ENCODE results near the gene ATG2A.

ATG2A gene

DNA sequence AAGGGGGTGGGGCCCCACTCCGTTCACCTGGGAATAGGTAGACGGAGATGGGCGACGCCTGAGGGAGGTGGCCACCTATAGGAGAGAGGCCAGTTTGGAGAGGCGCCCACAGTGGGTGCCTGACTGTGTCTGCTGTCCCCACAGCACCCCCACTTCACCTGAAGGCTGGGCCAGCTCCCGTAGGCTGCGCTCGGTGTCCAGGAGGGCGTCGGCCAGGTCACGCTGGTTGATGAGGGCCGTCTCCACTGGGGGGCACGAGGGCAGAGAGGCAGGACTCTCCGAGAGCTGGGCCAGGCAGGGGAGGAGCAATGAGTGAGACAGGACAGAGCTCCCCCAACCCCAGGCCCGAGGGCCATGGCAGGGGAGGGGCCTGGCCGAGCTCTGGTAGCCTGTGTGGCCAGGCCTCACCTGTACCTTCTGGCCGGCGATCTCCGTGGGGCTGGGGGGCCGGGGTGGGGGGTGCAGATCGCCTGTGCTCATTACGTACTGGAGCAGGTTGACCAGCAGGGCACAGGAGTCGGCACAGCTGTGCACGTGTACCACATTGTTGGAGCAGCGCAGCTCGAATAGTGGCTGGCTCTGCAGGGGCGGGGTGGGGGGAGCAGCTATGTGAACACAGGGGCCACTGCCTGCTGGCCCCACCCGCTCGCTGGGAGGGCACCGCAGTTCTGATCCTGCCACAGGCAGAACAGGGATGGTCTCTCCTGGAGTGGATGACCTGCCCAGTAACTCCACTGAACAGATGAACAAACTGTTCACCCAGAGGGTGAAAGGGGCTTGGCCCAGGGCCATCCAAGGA is 14.7 kb downstream of the ATG2A start:
- no peak for DNase-seq
- no peak for ATAC-seq

DNA sequence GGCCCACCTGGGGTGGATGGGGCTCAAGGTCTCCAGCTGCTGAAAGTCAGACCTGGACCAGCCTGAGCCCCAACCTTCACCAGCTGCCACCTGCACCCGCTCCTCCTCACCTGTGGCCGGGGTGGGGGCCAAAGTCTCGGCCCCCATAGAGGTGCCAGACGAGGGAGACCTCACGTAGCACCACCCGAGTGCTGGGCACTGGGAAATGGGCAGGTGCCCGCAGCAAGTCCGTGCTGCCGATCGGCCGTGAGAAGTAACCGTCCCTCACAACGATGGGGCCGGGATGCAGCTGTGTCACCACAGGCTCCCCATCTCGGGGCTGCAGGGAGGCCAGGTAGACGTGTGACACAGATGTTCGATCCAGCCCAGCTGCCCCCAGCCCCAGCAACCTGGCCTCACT is 16.2 kb downstream of the ATG2A start:
- ATAC-seq, result no peak

DNA sequence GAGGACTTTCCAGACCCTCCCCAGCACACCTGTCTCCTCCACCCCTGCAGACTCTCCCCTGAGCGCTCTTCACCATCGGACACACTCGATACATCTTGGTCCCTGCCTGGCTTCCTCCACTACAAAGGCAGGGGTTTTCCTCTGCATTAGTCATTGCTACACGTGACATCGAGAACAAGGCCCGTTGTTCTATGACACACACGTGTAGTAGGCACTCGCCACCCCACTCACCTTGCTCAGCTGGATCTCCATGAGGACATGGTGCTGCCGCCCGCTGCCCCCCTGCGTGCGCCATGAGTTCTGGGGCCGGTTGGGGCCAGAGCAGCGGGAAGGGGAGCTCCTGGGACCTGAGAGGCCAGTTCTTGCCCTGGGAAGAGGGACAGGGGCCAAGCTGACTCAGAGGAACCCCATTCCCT is 16.7 kb downstream of the ATG2A start:
- ATAC-seq (peak; percentile 97), DNase-seq (peak; percentile 62)

More for the DNA sequence above, 16.2 kb downstream of the ATG2A start:
- DNase-seq, result no peak

DNA sequence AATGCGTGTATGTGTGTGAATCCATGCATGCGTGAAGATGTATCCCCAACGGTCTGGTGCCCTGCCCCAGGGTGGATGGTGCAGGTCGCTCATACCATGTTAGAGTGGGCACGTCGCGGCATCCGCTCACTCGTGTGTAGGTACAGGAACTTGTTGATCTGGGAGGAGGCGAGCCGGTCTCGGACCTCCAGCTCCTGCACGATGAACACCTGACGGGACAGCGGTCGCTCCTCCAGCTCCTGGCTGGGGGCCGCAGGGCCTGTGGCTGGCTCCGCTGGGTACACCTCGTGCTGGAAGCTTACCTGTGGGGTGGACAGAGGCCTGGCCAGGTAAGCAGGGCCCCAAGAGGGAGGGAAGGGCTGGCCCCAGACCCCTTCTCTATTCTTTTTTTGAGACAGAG is 18.5 kb downstream of the ATG2A start:
- ATAC-seq (no peak), DNase-seq (no peak)

DNA sequence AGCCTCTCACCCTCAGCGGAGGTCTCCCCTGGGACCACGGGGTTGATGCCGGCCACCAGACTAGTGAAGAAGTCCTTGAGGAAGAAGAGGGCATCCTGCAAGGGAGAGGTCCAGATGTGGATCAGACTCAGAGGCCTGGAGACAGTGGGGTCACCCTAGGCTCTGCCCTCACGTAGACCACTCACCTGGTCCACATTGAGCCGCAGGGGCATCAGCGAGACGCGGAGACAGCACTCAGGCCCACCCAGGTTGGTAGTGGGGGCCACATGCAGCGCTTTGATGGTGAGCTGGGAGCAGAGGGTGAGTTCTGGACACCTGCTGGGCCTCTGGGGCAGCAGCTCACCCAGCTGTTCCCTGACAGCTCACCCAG is 18.9 kb downstream of the ATG2A start:
- ATAC-seq (no peak), DNase-seq (no peak)

DNA sequence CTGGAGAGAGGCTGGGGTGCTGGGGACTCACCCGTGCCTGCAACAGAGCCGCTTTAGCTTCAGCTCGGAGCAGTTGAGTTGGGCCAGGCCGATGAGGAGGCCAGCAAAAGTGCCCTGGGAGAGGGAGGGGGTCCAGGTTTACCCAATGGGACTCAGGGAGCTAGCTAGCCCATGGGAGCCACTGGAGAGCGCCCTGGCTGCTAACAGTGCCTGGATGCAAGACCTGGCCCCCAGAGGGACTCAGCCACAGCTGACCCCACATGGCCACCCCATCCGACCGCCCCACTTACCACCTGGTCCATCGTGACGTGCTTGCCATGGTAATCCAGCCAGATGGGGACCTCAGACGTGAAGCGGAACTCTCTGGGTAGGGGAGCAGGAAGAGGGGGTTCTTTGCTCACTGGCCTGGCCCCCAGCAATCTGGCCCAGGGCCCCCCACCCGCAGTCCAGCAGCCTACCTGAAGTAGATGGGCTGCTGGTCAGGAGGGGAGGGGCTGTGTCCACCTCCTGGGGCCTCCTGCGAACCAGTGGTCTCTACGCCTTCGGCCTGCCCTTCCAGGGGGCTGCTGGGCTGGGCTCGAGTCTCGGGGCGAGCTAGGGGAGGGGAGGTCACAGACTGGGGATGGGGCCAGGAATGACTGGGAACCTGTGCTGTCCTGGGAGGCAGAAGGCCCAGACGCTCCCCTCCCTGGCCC is 19.5 kb downstream of the ATG2A start:
- ATAC-seq, result no peak
- no peak for DNase-seq

DNA sequence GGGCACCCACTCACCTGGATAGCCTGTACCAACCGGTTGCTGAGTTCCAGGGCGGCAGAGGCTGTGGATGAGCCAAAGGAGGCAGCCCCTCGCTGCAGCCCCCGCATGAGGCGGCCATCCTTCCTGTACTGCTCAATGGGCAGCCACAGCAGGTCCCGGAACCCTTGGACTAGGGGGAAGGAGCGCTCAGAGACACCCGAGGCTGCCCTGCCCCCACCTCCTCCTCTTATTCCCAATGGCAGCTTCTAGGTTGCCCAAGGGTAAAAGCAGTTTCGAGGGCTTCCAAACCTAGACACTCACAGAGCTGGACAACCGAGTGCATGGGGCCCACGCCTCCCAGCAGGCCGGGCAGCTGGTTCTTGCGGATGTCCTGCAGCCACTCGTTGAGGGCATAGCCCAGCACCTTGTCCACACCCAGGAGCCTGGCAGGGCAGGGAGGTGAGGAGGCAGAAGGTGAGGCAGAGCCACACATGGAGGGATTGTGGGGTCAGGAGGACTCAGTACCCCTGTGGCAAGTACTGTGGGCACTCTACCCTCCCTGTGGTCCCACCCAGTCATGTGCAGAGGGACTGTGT is 20.5 kb downstream of the ATG2A start:
- no peak for DNase-seq
- ATAC-seq, result no peak

DNA sequence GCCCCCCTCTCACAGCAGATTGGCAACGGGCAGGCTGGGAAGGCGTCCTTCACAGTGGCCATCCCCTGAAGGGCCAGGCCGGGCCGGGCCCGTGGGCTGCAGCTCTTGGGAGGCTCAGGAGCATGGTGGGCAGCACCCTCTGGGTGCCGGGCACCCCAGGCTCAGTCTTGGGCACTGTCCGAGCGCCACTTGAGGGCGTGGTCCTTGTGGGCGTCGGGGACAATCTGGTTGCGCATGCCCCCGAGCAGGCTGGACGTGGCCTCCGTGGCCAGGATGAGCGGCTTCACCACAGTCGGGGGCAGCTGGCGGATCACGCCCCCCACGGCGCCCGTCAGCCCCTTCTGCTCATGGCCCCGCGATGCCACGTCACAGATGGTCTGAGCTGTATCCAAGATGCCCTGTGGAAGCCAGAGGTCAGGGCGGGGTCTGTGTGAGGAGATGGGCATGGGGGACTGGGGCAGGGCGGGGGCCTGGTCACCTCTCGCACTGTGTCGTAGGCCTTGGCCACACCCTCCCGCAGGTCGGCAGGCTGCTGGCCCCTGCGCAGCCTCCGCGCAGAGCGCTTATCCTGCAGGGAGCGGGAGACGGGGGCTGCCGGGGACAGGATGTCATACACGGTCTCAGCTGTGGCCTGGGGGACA is 22.1 kb downstream of the ATG2A start:
- ATAC-seq (no peak), DNase-seq (no peak)

DNA sequence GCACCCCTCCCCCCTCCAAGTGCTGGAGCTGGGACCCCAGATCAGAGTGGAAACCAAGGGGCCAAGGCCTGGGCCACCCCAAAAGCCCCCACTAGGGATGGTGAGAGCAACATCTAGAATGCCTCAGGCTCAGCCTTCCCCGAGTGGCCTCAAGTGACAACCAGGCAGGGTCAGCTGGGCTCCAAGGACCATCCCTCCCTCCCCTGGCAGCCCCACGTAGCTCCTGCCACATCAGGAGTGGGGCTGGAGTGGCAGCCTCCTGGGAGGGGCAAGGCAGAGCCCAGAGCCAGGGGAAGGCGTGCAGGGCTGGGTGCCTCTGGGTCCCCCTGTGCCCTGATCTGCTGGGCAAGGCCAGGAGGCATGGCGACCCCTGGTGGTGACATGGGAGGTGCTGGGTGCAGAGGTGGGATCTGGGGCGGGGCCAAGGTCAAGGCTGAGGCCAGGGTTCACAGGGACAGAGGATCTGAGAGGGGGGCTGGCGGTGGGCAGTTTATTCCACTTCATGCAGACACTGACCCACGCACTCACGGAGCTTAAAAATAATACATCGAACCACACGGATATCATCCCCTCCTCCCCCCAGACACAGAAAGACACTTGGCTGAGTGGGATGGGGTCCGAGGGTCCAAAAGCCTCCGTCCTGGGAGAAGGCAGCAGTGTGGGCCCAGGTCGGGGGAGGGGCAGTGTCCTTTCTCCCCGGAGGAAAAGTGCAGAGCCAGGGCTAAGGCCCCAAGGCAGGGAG is 22.8 kb downstream of the ATG2A start:
- peak; percentile 94 for ATAC-seq
- DNase-seq, result peak; percentile 98

DNA sequence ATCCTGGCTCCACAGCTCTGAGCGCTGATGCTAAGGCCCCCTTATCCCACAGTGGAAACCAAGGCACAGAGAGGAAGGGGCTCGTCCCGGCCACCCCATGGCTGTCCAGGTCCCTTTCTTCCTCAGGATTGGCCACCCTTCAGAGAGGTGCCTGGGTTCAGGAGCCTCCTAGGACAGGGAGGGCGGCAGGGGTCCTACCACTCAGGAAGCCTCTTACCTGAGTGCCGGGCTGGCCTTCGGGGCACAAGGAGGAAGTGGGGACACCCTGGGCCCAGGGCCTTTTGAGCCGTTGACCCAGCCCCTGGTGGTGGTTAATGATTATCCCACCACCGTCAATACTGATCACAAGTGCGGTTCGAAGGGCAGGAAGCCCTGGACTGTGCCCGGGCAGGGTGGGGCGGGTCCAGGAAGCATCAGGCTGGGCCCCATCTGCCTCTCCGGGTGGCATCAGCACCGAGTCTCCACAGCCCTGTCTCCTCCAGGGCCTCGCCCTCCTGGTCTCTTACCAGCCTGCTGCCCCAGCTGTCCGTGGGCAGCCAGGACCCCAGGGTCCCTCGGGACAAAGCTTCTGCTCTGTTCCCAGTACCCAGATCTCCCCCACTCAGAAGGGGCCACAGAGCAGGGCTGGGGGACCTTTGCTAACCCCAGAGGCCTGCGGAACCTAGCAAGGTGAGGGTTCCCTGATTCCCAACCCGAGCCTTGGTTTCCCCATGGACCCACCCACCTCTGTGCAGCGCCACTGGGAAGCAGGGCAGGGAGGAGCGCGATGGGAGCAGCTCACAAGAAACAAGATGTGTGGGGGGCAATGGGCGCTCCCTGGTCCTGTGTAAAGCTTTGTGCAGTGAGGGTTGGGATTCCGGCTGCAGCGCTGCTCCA is 23.6 kb downstream of the ATG2A start:
- no peak for DNase-seq
- no peak for ATAC-seq

DNA sequence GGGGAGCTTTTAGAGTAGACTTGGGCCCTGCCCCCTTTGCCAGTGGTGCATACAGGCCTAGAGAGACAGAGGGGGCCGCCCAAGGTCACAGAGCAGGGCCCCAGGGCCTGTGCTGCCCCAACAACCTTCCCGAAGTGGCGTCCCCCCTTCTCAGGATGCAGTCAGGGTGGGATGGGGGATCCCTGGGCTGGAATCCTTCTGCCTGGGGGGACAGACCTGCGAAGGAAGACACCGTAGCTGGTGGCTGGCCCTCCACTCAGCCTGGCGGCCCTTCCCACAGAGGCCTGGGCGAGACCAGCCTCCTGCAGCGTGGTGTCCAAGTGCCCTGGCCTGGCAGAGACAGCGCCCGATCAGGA is 24.2 kb downstream of the ATG2A start:
- DNase-seq (no peak), ATAC-seq (no peak)

DNA sequence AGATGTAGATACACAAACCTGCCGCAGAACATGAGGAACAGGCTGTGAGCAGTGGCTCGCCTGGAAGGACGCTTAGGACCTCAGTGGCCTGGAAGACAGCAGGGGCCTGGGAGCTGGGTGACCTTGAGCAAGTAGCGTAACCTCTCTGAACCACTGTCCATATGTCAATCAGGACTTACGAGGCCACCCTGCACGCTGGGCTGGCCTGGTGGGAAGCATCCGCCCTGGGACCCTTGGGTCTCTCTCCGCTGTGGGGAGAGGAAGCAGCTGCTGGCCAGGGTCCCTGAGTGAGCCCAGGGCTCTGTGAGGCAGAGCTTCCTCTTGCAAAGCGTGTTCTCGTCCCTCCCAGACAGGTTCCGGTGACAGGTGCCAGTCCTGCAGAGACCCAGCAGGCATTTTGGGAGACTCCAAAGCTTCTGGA is 24.6 kb downstream of the ATG2A start:
- DNase-seq (no peak), ATAC-seq (no peak)

DNA sequence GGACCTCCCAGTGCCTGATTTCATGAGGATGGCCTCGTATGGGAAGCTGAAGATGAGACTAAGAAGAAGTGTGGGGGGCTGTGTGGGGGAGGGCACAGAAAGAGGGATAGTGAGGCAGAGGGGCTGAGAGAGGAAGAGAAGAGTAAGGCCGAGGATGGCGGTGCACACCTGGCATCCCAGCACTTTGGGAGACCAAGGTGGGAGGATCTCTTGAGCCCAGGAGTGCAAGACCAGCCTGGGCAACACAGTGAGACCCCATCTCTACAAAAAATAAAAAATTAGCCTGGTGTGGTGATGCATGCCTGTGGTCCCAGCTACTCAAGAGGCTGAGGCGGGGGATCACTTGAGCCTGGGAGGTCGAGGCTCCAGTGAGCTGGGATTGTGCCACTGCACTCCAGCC is 25.1 kb downstream of the ATG2A start:
- DNase-seq (no peak), ATAC-seq (no peak)

DNA sequence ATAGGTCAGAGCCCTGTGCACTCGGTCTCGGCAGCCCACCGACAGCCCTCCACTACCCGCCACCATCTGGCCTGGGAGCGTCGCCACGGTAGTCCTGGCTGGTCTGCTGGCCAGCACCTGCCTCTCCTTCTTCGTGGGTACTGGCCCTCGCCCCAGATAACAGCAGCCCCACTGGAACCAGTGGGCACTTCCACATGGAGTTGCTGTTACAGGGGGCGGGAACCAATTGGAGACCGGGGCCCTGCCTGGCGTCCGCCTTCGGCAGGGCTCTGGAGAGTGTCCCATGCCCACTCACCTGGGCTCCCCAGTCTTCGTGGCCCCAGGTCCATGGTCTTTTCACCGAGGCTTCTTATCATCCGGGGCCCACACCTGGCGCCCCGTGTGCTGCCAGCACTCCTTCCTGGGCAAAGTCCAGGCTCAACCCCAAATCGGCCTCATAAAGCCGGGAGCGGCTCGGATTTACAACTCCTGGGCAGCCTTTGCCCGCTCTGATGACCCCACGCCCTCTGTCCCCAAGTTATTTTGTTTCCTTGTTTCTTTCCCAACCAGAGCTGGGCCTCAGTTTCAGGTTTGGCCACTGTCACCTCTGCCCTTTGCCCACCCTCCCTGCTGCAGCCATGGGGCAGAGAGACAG is 25.7 kb downstream of the ATG2A start:
- no peak for ATAC-seq
- DNase-seq, result no peak

DNA sequence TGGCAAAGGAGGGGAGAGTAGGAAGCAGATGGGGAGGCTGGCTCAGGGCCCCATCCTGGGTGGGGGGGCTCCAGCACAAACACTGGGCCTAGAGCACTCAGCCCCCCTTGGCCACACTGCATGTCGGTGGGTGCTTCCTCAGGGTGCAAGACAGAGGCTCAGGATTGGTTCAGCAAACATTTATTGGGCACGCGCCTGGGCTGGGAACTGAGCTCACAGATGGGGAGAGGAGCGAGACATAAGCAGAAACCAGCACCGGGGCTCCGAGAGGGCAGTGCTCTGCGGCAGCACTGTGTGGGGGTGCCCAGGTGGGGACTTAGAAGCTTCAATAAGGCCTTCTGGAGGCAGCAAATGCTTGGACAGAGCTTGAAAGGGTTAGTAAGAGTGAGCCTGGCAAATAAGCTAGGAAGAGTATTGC is 26.5 kb downstream of the ATG2A start:
- no peak for DNase-seq
- no peak for ATAC-seq

DNA sequence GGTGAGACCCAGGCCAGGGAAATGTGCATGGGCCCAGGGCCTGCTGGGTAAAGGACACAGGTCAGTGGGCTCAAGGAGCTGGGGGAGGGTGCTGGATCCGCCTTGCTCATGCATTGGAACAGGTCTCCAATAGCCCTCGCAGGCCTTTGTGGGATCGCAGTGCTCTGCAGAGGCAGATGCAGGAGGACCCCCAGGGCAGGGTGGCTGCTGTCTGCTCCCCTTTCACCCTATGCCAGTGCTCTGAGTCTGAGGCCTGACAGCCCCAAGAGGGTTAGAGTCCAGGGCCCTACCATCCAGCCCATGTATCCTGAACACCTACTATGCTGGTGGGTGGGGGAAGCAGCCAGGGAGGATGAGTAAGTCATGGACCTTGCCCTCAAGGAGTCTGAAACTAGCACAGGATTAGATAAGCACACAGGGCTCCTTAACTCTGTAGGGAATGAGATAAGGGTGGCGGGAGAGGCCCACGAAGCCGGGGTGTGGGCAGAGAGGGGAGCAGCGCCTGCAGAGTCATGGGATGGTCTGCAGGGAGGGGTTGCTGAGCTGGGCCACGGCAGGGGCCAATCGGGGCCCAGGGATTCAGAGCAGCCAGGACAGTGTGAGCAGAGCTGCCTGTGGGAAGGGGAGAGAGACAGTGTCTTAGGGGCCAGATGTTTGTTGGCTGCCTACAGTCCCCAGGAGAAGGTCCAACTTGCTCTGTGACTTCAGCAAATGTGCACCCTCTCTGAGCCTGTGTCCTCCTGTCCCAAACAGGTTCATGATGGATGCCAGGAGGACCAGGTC is 28.1 kb downstream of the ATG2A start:
- no peak for DNase-seq
- ATAC-seq, result no peak

DNA sequence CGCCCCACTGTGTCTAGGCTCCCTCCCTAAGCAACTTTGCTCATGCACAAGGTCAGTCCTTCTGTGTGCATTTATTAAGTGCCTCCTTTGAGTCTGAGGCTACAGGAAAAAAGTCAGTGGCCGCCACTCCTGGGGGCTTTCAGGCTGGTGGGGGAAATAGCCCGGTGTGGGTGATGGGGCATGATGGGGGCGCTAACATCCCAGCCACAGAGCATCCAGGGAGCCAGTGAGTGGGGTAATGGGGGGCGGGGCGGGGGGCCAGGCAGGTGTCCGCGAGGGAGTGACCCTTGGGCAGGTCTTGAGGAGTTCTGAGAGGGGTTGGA is 28.6 kb downstream of the ATG2A start:
- ATAC-seq (no peak), DNase-seq (no peak)

DNA sequence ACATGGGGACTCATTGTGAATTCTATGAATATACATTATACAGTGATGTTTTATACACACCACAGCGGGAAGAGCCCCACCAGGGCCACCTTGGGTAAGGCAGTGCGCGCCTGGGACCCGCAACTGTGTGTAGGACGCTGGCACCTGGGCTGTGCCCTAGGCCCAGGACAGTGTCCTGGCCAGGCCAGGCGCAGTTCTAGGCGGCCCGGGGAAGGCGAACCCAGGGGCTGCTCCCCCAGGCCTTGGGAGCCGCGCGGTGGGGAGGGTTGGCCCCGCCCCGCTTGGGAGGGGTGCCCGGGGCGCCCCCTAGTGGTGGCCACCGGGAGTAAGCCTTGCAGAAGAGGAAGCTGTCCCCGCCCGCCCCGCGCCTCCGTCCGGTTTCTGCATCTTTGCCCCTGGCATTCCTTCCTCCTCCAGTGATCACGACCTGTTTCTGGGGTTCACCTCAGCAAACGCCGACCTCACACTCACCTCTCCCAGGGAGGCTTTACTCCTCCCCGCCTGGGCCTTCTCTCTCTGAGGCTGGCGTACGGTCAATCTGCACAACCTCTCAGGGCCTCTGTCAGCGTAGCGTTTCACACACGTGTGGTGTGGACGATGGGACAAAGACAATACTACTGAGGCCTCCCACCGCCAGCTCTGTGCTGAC is 29.1 kb downstream of the ATG2A start:
- ATAC-seq (peak; percentile 82), DNase-seq (peak; percentile 92)

DNA sequence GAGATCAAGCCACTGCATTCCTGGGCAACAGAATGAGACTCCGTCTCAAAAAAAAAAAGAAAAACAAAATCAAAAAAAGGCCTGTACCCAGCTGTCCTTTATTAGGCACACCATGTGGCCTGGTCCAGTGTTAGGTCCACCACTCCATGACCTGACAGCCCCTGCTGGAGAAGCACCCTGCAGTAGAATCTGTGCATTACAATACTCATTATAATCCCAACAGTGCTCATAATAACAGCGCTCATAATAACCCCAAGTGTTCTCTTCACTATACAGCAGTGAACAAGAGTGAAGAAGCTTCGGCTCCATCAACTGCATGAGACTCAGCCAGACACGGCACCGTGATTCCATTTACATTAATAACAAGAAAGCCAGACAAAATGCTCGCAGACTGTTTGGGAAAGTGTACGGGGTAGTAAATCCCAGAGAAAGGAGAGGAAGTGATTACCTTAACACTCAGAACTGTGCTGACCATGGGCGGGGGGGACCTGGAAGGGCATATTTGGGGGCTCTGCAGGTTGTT is 29.7 kb downstream of the ATG2A start:
- no peak for ATAC-seq
- DNase-seq, result no peak

Data from stimulated activated naive CD8-positive, alpha-beta T cell treated with anti-CD3 and anti-CD28 coated beads, Interleukin-15, Interleukin-2, amounts not matched to agents 100 U/mL and 50 U/mL, for 24 hours (primary cell).